ENCODE results near the gene DDX25. TPM values are rescaled to one million over a fixed set of nuclear protein-coding genes. Genes with fewer than 3 reads are reported as not detected.
A peak's percentile ranks its signal among the peaks of the same experiment; 100 is the strongest.
"Not testable (repeated sequence)": the region's sequence is repeated elsewhere in the genome, so short reads cannot be mapped to it uniquely, and the experiment has no call there.

The DDX25 gene
- under 1 TPM in 1 of 2 donors, not detected in 1; 0.26 TPM for total RNA-seq

DNA sequence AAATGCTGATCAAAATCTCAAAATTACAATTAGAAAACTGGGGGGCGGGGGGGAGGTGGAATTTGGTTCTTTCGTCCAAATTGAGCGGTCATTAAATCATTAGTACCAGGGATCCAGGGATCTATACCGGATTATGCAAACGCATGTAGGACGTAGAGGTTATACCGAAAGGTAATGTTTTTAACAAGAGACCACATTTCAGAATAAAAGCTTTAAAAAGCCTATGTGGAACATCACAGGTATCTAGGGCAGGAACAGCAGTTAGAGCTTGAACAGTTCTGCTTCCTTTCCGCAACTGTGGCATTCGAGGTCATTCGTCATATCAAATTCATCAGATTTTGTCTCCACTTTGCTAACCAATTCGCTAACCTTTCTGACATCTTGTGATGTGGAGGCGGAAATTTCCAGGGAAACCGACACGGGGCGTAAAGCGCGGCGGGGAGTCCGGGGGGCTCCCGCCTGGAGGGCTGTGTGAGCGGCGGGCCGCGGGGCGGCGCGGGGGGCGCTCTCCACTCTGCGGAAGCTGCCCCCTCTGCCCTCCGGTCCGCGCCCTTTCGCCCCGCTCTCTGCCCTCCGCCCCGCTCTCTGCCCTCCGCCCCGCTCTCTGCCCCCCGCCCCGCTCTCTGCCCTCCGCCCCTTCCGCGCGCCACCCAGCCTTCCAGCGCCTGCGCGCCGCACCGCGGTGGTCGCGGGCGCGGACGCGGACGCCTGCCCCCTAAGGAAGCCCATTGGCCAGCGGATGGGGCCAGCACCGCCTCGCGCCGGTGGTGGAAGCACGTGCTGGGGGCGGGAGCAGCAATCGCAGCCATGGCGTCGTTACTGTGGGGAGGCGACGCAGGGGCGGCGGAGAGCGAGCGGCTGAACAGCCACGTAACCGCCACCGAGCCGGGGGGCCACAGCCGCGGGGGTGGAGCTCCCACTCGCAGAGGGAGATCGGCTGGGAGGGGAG lies at the start of gene DDX25:
TSS of gene DDX25 (plus strand) at position 798 of the 949 bp plus-strand sequence. CDS start at position 808, 10 bp downstream.
- DNase-seq (peak in 1 of 4 donors; percentile 25), ATAC-seq (peak; percentile 13)
- intact Hi-C loops (cut with DNase I): no loop called here
- Histone ChIP-seq H3K9me3 (no peaks in the 10 kb centered on the region), H3K4me1 (peaks cover 28% of the 10 kb centered on the region), H3K27ac (peak within 1 kb of the TSS in 1 of 4 donors; percentile 83), H3K27me3 (no peaks in the 10 kb centered on the region), H3K4me3 (peak within 1 kb of the TSS in 1 of 2 donors; percentile 61), H3K36me3 (replicated peaks in 1 of 2; ENCODE audit: insufficient read depth in 1 of 2, low read depth in 2 of 2) (no peaks in the 10 kb centered on the region)
- no peak for TF ChIP-seq POLR2A (IDR thresholded peaks at IDR 0.05)
- TF ChIP-seq, protein P1, sequence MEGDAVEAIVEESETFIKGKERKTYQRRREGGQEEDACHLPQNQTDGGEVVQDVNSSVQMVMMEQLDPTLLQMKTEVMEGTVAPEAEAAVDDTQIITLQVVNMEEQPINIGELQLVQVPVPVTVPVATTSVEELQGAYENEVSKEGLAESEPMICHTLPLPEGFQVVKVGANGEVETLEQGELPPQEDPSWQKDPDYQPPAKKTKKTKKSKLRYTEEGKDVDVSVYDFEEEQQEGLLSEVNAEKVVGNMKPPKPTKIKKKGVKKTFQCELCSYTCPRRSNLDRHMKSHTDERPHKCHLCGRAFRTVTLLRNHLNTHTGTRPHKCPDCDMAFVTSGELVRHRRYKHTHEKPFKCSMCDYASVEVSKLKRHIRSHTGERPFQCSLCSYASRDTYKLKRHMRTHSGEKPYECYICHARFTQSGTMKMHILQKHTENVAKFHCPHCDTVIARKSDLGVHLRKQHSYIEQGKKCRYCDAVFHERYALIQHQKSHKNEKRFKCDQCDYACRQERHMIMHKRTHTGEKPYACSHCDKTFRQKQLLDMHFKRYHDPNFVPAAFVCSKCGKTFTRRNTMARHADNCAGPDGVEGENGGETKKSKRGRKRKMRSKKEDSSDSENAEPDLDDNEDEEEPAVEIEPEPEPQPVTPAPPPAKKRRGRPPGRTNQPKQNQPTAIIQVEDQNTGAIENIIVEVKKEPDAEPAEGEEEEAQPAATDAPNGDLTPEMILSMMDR (IDR thresholded peaks at IDR 0.05): no peak
- 2% methylated on average over 35 to 59 of the region's 81 CpGs for WGBS, 2 donors

DNA sequence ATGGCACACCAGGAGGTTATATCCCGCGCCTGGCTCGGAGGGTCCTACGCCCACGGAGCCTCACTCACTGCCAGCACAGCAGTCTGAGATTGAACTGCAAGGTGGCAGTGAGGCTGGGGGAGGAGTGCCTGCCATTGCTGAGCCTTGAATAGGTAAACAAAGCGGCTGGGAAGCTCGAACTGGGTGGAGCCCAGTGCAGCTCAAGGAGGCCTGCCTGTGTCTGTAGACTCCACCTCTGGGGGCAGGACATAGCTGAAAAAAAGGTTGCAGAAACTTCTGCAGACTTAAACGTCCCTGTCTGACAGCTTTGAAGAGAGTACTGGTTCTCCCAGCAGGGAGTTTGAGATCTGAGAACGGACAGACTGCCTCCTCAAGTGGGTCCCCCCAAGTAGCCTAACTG lies 46.6 kb upstream of the DDX25 start:
- H3K4me3 ChIP-seq; ATAC-seq; H3K27ac ChIP-seq; H3K4me1 ChIP-seq; H3K27me3 ChIP-seq; DNase-seq; intact Hi-C loops (cut with DNase I); H3K9me3 ChIP-seq; H3K36me3 ChIP-seq (replicated peaks in 1 of 2; ENCODE audit: insufficient read depth in 1 of 2, low read depth in 2 of 2): not testable (repeated sequence)
- 78 to 82% methylated on average over 9 of the region's 9 CpGs for WGBS, 2 donors

DNA sequence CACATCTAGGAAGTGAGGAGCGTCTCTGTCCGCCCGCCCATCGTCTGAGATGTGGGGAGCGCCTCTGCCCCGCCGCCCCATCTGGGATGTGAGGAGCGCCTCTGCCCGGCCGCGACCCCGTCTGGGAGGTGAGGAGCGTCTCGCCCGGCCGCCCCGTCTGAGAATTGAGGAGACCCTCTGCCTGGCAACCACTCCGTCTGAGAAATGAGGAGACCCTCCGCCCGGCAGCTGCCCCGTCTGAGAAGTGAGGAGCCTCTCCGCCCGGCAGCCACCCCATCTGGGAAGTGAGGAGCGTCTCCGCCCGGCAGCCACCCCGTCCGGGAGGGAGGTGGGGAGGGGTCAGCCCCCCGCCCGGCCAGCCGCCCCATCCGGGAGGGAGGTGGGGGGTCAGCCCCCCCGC lies 41.5 kb upstream of the DDX25 start:
- DNase-seq; intact Hi-C loops (cut with DNase I); H3K36me3 ChIP-seq (replicated peaks in 1 of 2; ENCODE audit: insufficient read depth in 1 of 2, low read depth in 2 of 2); H3K9me3 ChIP-seq; H3K27me3 ChIP-seq; ATAC-seq; H3K4me1 ChIP-seq; H3K4me3 ChIP-seq; H3K27ac ChIP-seq: not testable (repeated sequence)
- 79% methylated on average over 9 of the region's 33 CpGs; no CpG with 5 or more reads in 1 of the 2 donors for WGBS, 2 donors

DNA sequence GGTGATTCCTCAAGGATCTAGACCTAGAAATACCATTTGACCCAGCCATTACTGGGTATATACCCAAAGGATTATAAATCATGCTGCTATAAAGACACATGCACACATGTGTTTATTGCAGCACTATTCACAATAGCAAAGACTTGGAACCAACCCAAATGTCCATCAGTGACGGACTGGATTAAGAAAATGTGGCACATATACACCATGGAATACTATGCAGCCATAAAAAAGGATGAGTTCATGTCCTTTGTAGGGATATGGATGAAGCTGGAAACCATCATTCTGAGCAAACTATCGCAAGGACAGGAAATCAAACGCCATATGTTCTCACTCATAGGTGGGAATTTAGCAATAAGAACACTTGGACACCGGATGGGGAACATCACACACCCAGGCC lies 39.0 kb upstream of the DDX25 start:
- H3K4me3 ChIP-seq; H3K9me3 ChIP-seq; intact Hi-C loops (cut with DNase I); H3K27ac ChIP-seq; DNase-seq; H3K36me3 ChIP-seq (replicated peaks in 1 of 2; ENCODE audit: insufficient read depth in 1 of 2, low read depth in 2 of 2); H3K27me3 ChIP-seq; H3K4me1 ChIP-seq; ATAC-seq: not testable (repeated sequence)
- 78 to 97% methylated on average over 4 of the region's 4 CpGs for WGBS, 2 donors

DNA sequence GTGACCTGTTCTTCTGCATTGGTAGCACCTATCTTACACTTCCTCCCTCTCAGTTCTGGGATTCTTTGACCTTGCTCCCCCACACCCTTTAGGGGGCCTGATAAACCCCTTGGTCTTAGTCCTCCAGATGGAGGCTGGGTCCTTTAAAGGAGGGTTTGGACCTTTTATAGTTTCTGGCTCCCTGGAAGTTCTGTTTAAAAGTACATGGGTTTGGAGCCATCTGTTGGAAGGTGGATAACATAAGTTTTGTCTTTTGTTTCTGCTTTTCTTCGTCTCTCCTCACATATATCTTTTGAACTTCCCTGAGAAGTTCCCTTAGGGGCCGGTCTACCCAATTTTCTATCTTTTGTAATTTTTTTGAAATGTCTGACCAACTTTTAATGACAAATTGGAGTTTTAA lies 34.8 kb upstream of the DDX25 start:
- WGBS, 2 donors: 60 to 81% methylated on average over 2 of the region's 2 CpGs
- Histone ChIP-seq H3K27me3 (no peaks in the 10 kb centered on the region), H3K27ac (no peak overlapping the region), H3K4me1 (no peaks in the 10 kb centered on the region), H3K4me3 (no peak overlapping the region), H3K9me3 (no peaks in the 10 kb centered on the region), H3K36me3 (replicated peaks in 1 of 2; ENCODE audit: insufficient read depth in 1 of 2, low read depth in 2 of 2) (no peaks in the 10 kb centered on the region)
- ATAC-seq: no peak
- intact Hi-C loops (cut with DNase I): no loop called here
- DNase-seq: no peak
- TF ChIP-seq, protein P1 (IDR thresholded peaks at IDR 0.05): no peak
- TF ChIP-seq POLR2A (IDR thresholded peaks at IDR 0.05): no peak

DNA sequence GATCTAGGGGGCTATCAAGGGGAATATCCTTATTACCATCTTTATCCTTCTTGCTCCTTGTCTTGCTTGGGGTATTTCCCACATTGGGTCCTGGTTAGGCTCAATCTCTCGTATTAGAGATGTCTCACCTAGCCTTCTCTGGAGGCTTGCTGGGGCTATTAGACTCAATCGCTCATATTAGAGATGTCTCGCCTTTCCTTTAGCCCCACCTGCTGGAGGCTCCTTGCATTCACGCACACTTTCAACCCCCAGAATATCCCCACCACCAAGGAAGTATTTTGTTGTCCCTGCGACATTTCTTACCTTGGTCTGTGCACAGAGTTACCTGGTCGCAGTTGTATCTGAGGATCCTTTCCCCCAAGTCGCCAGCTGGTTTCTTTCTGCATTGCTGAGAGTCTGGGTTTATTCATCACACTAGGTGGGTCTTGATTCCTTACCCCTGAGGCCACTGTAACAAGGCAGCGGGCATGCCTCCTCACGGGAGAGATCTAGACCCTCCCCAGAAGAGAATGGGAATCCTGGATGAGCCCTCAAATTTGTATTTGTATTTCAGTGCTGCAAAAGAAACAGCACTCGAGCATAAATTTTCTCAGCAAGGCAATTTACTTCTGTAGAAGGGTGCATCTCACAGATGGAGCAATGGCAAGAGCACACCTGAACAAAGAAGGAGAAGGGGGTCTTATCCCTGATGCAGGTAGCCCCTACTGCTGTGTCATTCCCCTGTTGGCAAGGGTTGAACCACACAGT lies 32.7 kb upstream of the DDX25 start:
- H3K4me1 ChIP-seq: no peaks in the 10 kb centered on the region
- H3K36me3 ChIP-seq (replicated peaks in 1 of 2; ENCODE audit: insufficient read depth in 1 of 2, low read depth in 2 of 2): no peaks in the 10 kb centered on the region
- no peak overlapping the region for H3K27ac ChIP-seq
- intact Hi-C loops (cut with DNase I): no loop called here
- H3K9me3 ChIP-seq: no peaks in the 10 kb centered on the region
- 62 to 65% methylated on average over 10 of the region's 10 CpGs for WGBS, 2 donors
- ATAC-seq (no peak), DNase-seq (peak in 3 of 4 donors; percentile 26 to 48 (median 26))
- no peaks in the 10 kb centered on the region for H3K27me3 ChIP-seq
- TF ChIP-seq POLR2A (IDR thresholded peaks at IDR 0.05): no peak
- TF ChIP-seq, protein P1 (IDR thresholded peaks at IDR 0.05): peak in 6 of 7 experiments; percentile 18 to 40 (median 26)
- no peak overlapping the region for H3K4me3 ChIP-seq

Data from body of pancreas (tissue), 4 donors.